Measurements from ENCODE around the gene TCP1. TPM values are rescaled to one million over a fixed set of nuclear protein-coding genes. Genes with fewer than 3 reads are reported as not detected.
A peak's percentile ranks its signal among the peaks of the same experiment; 100 is the strongest.

TCP1 gene
- total RNA-seq, 1 donor from 2014 or later: 213 TPM

DNA sequence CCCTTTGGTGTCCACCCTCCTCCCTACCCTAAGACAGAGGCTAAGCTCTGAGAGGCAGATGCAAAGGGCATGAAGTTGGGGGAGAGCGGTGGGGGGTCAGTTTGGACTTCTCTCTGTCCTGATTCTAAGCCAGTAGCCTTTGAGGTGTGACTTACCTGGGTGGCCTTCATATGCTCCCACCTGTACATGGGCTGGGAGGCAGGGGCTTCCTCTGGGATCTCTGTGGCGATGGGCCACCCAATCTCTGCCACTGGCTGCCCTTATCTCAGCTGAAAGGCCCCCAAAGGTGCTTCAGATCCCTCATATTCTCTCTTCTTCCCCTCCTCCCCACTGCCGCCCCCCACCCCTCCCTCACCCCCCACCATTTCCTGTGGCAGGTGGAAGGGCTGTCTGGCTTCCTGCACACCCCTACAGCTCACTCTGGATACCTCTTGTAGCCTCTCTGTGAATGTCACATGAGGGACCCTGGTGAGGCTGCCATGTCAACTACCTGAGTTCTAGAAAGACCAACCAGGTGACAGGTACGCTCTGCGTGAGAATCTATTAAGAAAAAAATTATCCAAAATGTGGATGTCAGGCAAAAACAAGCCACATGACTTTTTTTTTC is 44.7 kb upstream of the TCP1 start:
- DNase-seq (ENCODE audit: low spot score): no peak
- Mint-ChIP-seq H3K27me3 (ENCODE audit: unreplicated experiment) (peaks cover 2% of the 10 kb centered on the region), H3K36me3 (ENCODE audit: low read depth, unreplicated experiment) (no peaks in the 10 kb centered on the region), H3K9me3 (ENCODE audit: unreplicated experiment) (no peaks in the 10 kb centered on the region), H3K4me3 (ENCODE audit: unreplicated experiment) (no peak overlapping the region), H3K27ac (ENCODE audit: unreplicated experiment) (no peak overlapping the region), H3K4me1 (ENCODE audit: unreplicated experiment) (peaks cover 10% of the 10 kb centered on the region)
- TF ChIP-seq, protein P1, sequence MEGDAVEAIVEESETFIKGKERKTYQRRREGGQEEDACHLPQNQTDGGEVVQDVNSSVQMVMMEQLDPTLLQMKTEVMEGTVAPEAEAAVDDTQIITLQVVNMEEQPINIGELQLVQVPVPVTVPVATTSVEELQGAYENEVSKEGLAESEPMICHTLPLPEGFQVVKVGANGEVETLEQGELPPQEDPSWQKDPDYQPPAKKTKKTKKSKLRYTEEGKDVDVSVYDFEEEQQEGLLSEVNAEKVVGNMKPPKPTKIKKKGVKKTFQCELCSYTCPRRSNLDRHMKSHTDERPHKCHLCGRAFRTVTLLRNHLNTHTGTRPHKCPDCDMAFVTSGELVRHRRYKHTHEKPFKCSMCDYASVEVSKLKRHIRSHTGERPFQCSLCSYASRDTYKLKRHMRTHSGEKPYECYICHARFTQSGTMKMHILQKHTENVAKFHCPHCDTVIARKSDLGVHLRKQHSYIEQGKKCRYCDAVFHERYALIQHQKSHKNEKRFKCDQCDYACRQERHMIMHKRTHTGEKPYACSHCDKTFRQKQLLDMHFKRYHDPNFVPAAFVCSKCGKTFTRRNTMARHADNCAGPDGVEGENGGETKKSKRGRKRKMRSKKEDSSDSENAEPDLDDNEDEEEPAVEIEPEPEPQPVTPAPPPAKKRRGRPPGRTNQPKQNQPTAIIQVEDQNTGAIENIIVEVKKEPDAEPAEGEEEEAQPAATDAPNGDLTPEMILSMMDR (IDR thresholded peaks at IDR 0.05; ENCODE audit: unreplicated experiment): no peak

DNA sequence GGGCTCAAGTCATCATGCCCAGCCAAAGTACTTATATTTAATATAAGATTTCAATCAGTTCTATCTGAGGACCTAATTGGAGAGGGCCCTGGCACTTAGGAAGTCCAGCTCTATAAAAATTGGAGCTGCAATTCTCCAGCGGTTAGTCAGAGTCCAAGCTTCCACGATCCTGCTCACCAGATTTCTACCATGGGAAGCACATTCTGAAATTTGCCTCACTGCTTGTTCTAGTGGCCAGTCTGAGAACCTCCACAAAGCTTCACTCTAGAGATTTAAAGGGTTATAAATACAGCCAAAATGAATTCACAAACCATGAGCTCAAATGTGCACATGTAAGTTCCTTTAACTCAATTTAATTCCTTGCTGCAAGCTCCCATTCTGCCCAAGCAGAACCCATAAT is 44.2 kb upstream of the TCP1 start:
- H3K9me3 Mint-ChIP-seq (ENCODE audit: unreplicated experiment): no peaks in the 10 kb centered on the region
- H3K36me3 Mint-ChIP-seq (ENCODE audit: low read depth, unreplicated experiment): no peaks in the 10 kb centered on the region
- peaks cover 10% of the 10 kb centered on the region for H3K4me1 Mint-ChIP-seq (ENCODE audit: unreplicated experiment)
- H3K27ac Mint-ChIP-seq (ENCODE audit: unreplicated experiment): no peak overlapping the region
- DNase-seq (ENCODE audit: low spot score): no peak
- peaks cover 2% of the 10 kb centered on the region for H3K27me3 Mint-ChIP-seq (ENCODE audit: unreplicated experiment)
- no peak overlapping the region for H3K4me3 Mint-ChIP-seq (ENCODE audit: unreplicated experiment)
- TF ChIP-seq, protein P1 (IDR thresholded peaks at IDR 0.05; ENCODE audit: unreplicated experiment): no peak

DNA sequence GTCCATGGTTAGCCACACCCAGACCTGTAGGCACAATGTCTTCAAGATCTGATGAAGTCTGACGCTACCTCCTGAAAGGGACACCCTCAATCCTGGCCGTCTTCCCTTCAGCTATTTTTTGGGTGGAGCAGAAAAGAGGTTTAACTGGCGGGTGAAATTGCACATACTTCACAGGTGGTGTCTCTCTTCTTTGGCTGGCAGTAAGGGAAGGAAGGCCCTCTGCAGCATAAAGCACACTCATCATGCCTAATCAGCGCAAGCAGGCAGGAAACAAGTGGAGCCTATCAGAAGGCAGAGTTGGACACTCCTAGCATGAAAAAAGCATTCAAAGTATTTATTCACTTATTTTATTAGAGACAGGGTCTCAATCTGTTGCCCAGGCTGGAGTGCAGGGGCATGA is 43.5 kb upstream of the TCP1 start:
- no peaks in the 10 kb centered on the region for H3K9me3 Mint-ChIP-seq (ENCODE audit: unreplicated experiment)
- TF ChIP-seq, protein P1 (IDR thresholded peaks at IDR 0.05; ENCODE audit: unreplicated experiment): no peak
- H3K27ac Mint-ChIP-seq (ENCODE audit: unreplicated experiment): no peak overlapping the region
- H3K4me1 Mint-ChIP-seq (ENCODE audit: unreplicated experiment): peaks cover 10% of the 10 kb centered on the region
- no peak for DNase-seq (ENCODE audit: low spot score)
- no peaks in the 10 kb centered on the region for H3K36me3 Mint-ChIP-seq (ENCODE audit: low read depth, unreplicated experiment)
- no peak overlapping the region for H3K4me3 Mint-ChIP-seq (ENCODE audit: unreplicated experiment)
- peaks cover 2% of the 10 kb centered on the region for H3K27me3 Mint-ChIP-seq (ENCODE audit: unreplicated experiment)

DNA sequence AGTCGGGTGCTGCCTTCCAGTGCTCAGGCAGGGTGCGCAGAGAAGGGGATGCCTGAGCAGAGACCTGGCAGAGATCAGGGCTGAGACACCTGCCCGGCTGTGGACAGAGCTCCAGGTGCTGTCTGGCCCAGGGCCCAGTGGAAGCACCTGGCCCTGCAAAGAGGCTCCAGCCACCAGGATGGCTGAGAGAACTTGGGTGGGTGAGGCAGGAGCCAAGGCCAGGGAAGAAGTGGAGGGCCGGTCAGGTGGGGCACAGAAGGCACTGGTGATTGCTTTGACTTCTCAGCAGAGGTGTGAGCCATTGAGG is 41.9 kb upstream of the TCP1 start:
- no peak for DNase-seq (ENCODE audit: low spot score)
- Mint-ChIP-seq H3K27me3 (ENCODE audit: unreplicated experiment) (no peaks in the 10 kb centered on the region), H3K4me3 (ENCODE audit: unreplicated experiment) (peak overlapping the region; percentile 72), H3K36me3 (ENCODE audit: low read depth, unreplicated experiment) (no peaks in the 10 kb centered on the region), H3K4me1 (ENCODE audit: unreplicated experiment) (peaks cover 10% of the 10 kb centered on the region), H3K9me3 (ENCODE audit: unreplicated experiment) (no peaks in the 10 kb centered on the region), H3K27ac (ENCODE audit: unreplicated experiment) (no peak overlapping the region)
- TF ChIP-seq, protein P1 (IDR thresholded peaks at IDR 0.05; ENCODE audit: unreplicated experiment): no peak

DNA sequence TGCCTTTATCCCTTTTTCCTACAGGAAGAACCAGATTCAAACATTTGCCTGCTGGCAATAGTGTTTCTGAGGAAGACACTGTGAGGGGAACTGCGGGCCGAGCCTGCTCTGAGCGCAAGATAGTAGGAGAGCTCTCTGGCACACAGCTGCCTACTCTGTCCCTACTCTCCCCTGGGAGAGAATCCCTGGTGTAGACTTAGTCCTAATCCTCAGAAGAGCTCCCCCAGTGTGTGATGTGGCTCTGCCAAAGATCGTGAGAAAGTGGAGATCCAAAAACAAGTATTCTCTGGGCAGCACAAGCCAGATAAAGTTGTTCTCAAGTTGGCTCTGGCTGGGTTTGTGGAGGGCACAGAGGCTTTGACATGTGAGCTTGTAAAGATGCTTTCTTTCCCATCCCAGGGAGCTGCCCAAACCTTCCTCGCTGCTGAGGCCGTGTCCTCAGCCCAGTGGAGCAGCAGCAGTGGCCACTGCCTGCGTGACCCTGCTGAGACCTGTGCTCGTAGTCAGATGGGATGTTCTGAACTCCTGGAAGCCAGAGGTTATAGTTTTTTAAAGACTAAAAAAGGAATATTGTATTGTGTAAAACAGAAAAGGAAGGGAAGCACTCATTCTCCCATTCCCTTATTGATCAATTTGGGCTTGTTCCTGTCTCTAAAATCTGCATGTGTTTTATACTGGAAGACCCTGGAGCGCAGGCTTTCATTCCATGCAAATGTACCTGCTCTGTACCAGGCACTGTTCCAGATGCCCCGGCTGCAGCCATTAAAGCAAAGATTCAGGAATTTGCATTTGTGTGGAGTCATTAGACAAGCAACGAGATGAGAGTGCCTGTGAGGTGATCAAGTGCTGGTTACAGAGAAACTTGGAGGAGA is 41.3 kb upstream of the TCP1 start:
- Mint-ChIP-seq H3K9me3 (ENCODE audit: unreplicated experiment) (no peaks in the 10 kb centered on the region), H3K4me1 (ENCODE audit: unreplicated experiment) (peaks cover 10% of the 10 kb centered on the region), H3K27me3 (ENCODE audit: unreplicated experiment) (no peaks in the 10 kb centered on the region), H3K4me3 (ENCODE audit: unreplicated experiment) (peak overlapping the region; percentile 72), H3K27ac (ENCODE audit: unreplicated experiment) (no peak overlapping the region), H3K36me3 (ENCODE audit: low read depth, unreplicated experiment) (no peaks in the 10 kb centered on the region)
- no peak for DNase-seq (ENCODE audit: low spot score)
- TF ChIP-seq, protein P1 (IDR thresholded peaks at IDR 0.05; ENCODE audit: unreplicated experiment): no peak
